Caco-2 (cell line): ENCODE results near the gene UBE2Q1. TPM values are rescaled to one million over a fixed set of nuclear protein-coding genes. Genes with fewer than 3 reads are reported as not detected.
A peak's percentile ranks its signal among the peaks of the same experiment; 100 is the strongest.

Source experiments
- BruUV-seq: library from RNA; stranded (reverse); fragments of 400-500 nt; replicated peaks from 2 replicates; lab custom pipeline; 2021; lab: Mats Ljungman, UMichigan
- CTCF ChIA-PET: fragments of 300-600 bp; sonication (Branson Sonifier 250); formaldehyde crosslinking; loops from one replicate; lab custom pipeline; 2022; ENCODE audit warnings: antibody characterized with exemption; lab: Charles Lee
- POLR2A ChIA-PET: fragments of 300-600 bp; sonication (Branson Sonifier 250); formaldehyde crosslinking; loops from one replicate; lab custom pipeline; 2022; ENCODE audit warnings: antibody characterized with exemption; lab: Charles Lee
- DNase-seq, 2 experiments: peaks; one replicate each; pipeline versions ENCODE4 v3.0.0 to v3.0.0-alpha.2; 2020 to 2022
- H3K27me3 ChIP-seq: replicated peaks from 2 replicates; pipeline ENCODE4 v1.6.0; 2011; ENCODE audit warnings: low read length; ENCODE audit not compliant: control insufficient read depth, insufficient read depth
- H3K36me3 ChIP-seq: 2 replicates; pipeline ENCODE4 v1.5.1; 2011; ENCODE audit warnings: low read length; ENCODE audit not compliant: control insufficient read depth, insufficient read depth
- H3K4me1 ChIP-seq: fragments of 250-450 bp; sonication (Bioruptor Pico); 2 replicates; pipeline ENCODE4 v1.5.1; 2020; ENCODE audit warnings: mild to moderate bottlenecking
- H3K4me3 ChIP-seq: 2 replicates; pipeline ENCODE4 v1.5.1; 2011; ENCODE audit warnings: low read depth, mild to moderate bottlenecking, control low read depth, low read length
- H3K9me3 ChIP-seq: fragments of 250-450 bp; sonication (Bioruptor Pico); 2 replicates; pipeline ENCODE4 v1.5.1; 2020; ENCODE audit warnings: mild to moderate bottlenecking, moderate library complexity
- H3K27ac Mint-ChIP-seq: one replicate; pipeline ENCODE4 v1.8.0; 2022; ENCODE audit warnings: mixed read lengths; ENCODE audit not compliant: unreplicated experiment
- H3K27me3 Mint-ChIP-seq: one replicate; pipeline ENCODE4 v1.8.0; 2022; ENCODE audit warnings: mixed read lengths; ENCODE audit not compliant: insufficient read depth, unreplicated experiment
- H3K36me3 Mint-ChIP-seq: one replicate; pipeline ENCODE4 v1.8.0; 2022; ENCODE audit warnings: mild to moderate bottlenecking, mixed read lengths; ENCODE audit not compliant: insufficient read depth, unreplicated experiment
- H3K4me1 Mint-ChIP-seq: one replicate; pipeline ENCODE4 v1.8.0; 2022; ENCODE audit warnings: low read depth, mixed read lengths; ENCODE audit not compliant: unreplicated experiment
- H3K4me3 Mint-ChIP-seq: one replicate; pipeline ENCODE4 v1.8.0; 2022; ENCODE audit warnings: mild to moderate bottlenecking, moderate library complexity, mixed read lengths; ENCODE audit not compliant: unreplicated experiment
- H3K9me3 Mint-ChIP-seq: one replicate; pipeline ENCODE4 v1.8.0; 2022; ENCODE audit warnings: mixed read lengths; ENCODE audit not compliant: unreplicated experiment
- intact Hi-C: fragments of 100-400 bp; cut with micrococcal nuclease; formaldehyde crosslinking; loops from one replicate; pipeline ENCODE4 v1.10.0; 2022; ENCODE audit not compliant: unreplicated experiment
- total RNA-seq: library from RNA; stranded (reverse); gene quantifications from 2 replicates; pipeline ENCODE4 v1.2.3, GENCODE V29; 2022
- TF ChIP-seq, protein P1 (sequence below), 2 experiments: fragments of 200-600 bp in 1 of 2; IDR thresholded peaks; 1 replicate in 1 of 2; 2 replicates in 1 of 2; pipeline versions ENCODE4 v1.5.1 to v1.8.0; 2011 to 2022; ENCODE audit warnings: antibody characterized with exemption in 1 of 2, control low read depth in 1 of 2, inconsistent platforms in 1 of 2, low read depth in 1 of 2, low read length in 1 of 2, mild to moderate bottlenecking in 1 of 2, moderate library complexity in 1 of 2; ENCODE audit not compliant: insufficient read depth in 1 of 2, severe bottlenecking in 1 of 2, unreplicated experiment in 1 of 2

The UBE2Q1 gene
- total RNA-seq, 1 experiment from 2014 or later = 93.2 TPM

DNA sequence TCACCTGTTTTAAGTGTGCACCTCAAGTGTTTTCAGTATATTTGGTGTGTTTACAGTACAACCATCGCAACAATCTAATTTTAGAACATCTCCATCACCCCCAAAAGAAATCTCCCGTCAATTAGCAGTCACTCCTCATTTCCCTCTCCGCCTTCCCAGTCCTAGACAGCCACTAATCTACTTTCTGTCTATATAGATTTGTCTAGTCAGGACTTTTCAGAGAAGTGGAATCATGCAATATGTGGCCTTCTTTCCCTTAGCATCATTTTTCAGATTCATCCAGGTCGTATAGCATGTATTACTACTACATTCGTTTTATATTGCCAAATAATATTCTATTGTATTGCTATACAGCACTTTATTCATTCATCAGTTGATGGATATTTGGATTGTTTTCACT lies 54.6 kb downstream of the UBE2Q1 start:
- 0 out of 2 replicates have a peak, but pooled peaks cover 7% of the 10 kb centered on the region for H3K4me1 ChIP-seq
- peaks cover 4% of the 10 kb centered on the region; the same call in 1 of the 2 replicates for H3K27me3 ChIP-seq
- Mint-ChIP-seq H3K27ac (no peak overlapping the region), H3K9me3 (no peaks in the 10 kb centered on the region), H3K4me3 (peak overlapping the region; percentile 49), H3K4me1 (no peaks in the 10 kb centered on the region), H3K36me3 (no peaks in the 10 kb centered on the region), H3K27me3 (peaks cover 25% of the 10 kb centered on the region)
- intact Hi-C loops = no loop called here
- BruUV-seq = no TSS peak
- ChIA-PET CTCF (no interaction called here), POLR2A (no interaction called here)
- TF ChIP-seq, protein P1, sequence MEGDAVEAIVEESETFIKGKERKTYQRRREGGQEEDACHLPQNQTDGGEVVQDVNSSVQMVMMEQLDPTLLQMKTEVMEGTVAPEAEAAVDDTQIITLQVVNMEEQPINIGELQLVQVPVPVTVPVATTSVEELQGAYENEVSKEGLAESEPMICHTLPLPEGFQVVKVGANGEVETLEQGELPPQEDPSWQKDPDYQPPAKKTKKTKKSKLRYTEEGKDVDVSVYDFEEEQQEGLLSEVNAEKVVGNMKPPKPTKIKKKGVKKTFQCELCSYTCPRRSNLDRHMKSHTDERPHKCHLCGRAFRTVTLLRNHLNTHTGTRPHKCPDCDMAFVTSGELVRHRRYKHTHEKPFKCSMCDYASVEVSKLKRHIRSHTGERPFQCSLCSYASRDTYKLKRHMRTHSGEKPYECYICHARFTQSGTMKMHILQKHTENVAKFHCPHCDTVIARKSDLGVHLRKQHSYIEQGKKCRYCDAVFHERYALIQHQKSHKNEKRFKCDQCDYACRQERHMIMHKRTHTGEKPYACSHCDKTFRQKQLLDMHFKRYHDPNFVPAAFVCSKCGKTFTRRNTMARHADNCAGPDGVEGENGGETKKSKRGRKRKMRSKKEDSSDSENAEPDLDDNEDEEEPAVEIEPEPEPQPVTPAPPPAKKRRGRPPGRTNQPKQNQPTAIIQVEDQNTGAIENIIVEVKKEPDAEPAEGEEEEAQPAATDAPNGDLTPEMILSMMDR (IDR thresholded peaks at IDR 0.05; ENCODE audit: insufficient read depth in 1 of 2, low read depth in 1 of 2, low read length in 1 of 2, severe bottlenecking in 1 of 2, unreplicated experiment in 1 of 2) = no peak
- no peaks in the 10 kb centered on the region for H3K9me3 ChIP-seq
- no peak overlapping the region for H3K4me3 ChIP-seq
- H3K36me3 ChIP-seq = no peaks in the 10 kb centered on the region
- DNase-seq = no peak

DNA sequence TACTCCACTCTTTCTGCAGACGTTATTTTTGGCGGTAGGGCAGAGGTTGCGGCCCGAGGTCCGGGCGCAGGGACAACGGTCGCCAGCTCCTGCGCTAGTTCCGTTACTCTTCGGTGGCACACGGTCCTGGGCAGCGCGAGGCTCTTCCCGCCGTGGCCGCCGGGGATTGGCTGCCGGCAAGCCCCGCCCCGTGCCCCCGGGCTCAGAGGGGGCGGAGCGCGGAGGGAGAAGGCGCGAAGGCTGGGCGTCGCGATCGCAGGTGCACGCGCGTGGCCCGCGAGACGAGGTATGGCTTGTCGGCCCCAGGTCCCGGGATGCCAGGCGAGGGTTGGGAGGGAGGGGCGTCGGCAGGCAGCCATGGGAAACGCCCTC lies 55.7 kb downstream of the UBE2Q1 start:
- DNase-seq = no peak
- CTCF ChIA-PET = interaction anchor here (0.8 kb wide), 1 partner anchor 22 kb away, joined by 3 read pairs; no protein-coding TSS in a partner anchor
- Mint-ChIP-seq H3K4me3 (no peak overlapping the region), H3K9me3 (no peaks in the 10 kb centered on the region), H3K36me3 (no peaks in the 10 kb centered on the region), H3K27me3 (peaks cover 26% of the 10 kb centered on the region), H3K27ac (no peak overlapping the region), H3K4me1 (no peaks in the 10 kb centered on the region)
- peaks cover 4% of the 10 kb centered on the region; the same call in 1 of the 2 replicates for H3K27me3 ChIP-seq
- POLR2A ChIA-PET = no interaction called here
- intact Hi-C loops = no loop called here
- no peak overlapping the region for H3K4me3 ChIP-seq
- H3K36me3 ChIP-seq = no peaks in the 10 kb centered on the region
- H3K4me1 ChIP-seq = 0 out of 2 replicates have a peak, but pooled peaks cover 7% of the 10 kb centered on the region
- peaks cover 3% of the 10 kb centered on the region; the same call in 1 of the 2 replicates for H3K9me3 ChIP-seq
- no TSS peak for BruUV-seq
- TF ChIP-seq, protein P1 (IDR thresholded peaks at IDR 0.05; ENCODE audit: insufficient read depth in 1 of 2, low read depth in 1 of 2, low read length in 1 of 2, severe bottlenecking in 1 of 2, unreplicated experiment in 1 of 2) = no peak

DNA sequence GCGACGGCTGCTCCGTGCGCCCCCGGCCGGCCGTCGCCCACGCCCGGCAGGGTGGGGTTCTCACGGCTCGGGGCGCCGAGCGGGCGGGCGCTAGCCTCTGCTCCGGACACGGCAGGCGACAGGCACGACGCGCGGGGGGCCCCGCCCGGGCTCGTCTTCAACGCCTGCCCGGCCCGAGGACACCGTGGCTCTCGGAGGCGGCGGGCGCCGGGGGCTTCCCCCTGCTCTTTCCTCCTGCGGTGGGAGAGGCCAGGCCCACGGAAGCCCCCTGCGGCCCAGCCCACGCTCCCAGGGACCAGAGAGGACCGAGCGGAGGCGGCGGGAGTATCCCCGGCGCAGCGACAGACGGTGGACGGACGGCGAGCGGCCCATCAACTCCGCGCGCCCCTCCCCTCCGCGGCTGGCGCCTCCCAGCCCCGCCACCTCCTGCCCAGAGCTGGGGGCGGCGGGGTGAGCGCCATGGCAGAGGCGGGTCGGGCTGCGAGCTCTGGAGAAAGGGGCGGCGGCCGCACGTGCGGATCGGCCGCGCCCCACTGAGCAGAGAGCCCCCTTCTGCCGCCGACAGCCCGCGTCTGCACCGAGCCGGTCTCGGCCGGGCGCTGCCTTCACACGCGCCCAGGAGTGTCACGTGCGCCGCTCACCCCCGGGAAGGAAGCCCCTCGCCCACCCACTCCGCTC lies 56.3 kb downstream of the UBE2Q1 start, which contains the start of the genes SHE and TDRD10:
Gene SHE, minus strand, starts transcription at position 347 of the 678 bp plus-strand sequence. CDS start 386 bp downstream, outside the sequence.
Gene TDRD10, plus strand, starts transcription at position 154 of the 678 bp plus-strand sequence. CDS start 4,685 bp downstream, outside the sequence.
- peaks cover 3% of the 10 kb centered on the region; the same call in 1 of the 2 replicates for H3K9me3 ChIP-seq
- H3K36me3 ChIP-seq = no peaks in the 10 kb centered on the region
- H3K9me3 Mint-ChIP-seq = no peaks in the 10 kb centered on the region
- intact Hi-C loops = no loop called here
- POLR2A ChIA-PET = no interaction called here
- H3K27ac Mint-ChIP-seq = no peak within 1 kb of the TSS
- H3K4me3 Mint-ChIP-seq = peak within 1 kb of the TSS; percentile 72
- CTCF ChIA-PET = interaction anchor here (0.5 to 0.8 kb wide), 2 partner anchors 21 to 588 kb away, joined by 3 to 5 read pairs; no protein-coding TSS in a partner anchor
- H3K27me3 ChIP-seq = peaks cover 4% of the 10 kb centered on the region; the same call in 1 of the 2 replicates
- H3K27me3 Mint-ChIP-seq = peaks cover 22% of the 10 kb centered on the region
- no peak for DNase-seq
- H3K4me1 ChIP-seq = 0 out of 2 replicates have a peak, but pooled peaks cover 8% of the 10 kb centered on the region
- H3K36me3 Mint-ChIP-seq = no peaks in the 10 kb centered on the region
- H3K4me3 ChIP-seq = peak within 1 kb of the TSS; percentile 34
- no TSS peak for BruUV-seq
- TF ChIP-seq, protein P1 (IDR thresholded peaks at IDR 0.05; ENCODE audit: insufficient read depth in 1 of 2, low read depth in 1 of 2, low read length in 1 of 2, severe bottlenecking in 1 of 2, unreplicated experiment in 1 of 2) = no peak
- H3K4me1 Mint-ChIP-seq = peaks cover under 1% of the 10 kb centered on the region
